ENCODE data around the gene LPP.
"Not testable (repeated sequence)": the region's sequence is repeated elsewhere in the genome, so short reads cannot be mapped to it uniquely, and the experiment has no call there.

LPP gene

DNA sequence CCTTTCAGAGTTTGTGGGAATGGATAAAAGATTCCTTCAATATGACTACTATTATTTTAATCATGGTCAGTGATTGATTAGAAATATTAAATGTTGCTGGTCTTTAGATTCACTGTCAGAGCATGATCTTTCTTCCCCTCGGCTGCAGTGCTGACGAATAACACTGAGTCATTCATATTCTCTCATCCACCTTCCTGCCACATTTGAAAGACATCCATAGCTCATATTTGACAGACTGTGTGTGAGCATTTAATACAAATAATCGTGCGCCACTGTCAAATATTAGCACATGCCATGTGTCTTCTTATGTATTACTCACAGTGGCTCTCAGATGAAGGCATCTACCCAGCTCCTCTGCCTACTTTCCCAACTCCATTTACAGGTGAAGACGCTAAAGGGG, 541.3 kb downstream of the LPP start:
- TF ChIP-seq, protein P1, sequence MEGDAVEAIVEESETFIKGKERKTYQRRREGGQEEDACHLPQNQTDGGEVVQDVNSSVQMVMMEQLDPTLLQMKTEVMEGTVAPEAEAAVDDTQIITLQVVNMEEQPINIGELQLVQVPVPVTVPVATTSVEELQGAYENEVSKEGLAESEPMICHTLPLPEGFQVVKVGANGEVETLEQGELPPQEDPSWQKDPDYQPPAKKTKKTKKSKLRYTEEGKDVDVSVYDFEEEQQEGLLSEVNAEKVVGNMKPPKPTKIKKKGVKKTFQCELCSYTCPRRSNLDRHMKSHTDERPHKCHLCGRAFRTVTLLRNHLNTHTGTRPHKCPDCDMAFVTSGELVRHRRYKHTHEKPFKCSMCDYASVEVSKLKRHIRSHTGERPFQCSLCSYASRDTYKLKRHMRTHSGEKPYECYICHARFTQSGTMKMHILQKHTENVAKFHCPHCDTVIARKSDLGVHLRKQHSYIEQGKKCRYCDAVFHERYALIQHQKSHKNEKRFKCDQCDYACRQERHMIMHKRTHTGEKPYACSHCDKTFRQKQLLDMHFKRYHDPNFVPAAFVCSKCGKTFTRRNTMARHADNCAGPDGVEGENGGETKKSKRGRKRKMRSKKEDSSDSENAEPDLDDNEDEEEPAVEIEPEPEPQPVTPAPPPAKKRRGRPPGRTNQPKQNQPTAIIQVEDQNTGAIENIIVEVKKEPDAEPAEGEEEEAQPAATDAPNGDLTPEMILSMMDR (IDR thresholded peaks at IDR 0.05): no peak
- no peak for TF ChIP-seq ZFX (IDR thresholded peaks at IDR 0.05; ENCODE audit: borderline replicate concordance)
- H3K27ac ChIP-seq: no peak overlapping the region

DNA sequence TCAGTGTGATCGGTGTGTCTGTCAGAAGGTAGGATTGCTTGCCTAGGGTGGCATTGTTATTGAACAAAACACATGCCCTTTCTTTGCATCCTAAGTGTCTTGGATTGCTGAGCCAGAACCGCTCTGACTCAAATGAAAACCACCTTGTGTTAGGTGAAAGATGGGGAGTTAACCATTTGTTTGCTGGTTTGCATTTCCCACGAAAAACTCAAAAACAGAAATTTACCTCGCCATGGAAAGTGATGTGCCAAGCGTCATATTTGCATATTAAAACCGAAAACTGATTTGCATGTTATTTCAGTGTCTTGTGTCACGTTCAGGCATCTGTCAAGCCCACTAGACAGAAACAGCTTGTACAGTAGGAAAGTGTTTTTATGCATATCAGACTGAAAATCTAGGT, 543.2 kb downstream of the LPP start:
- no peak overlapping the region for H3K27ac ChIP-seq
- TF ChIP-seq, protein P1 (IDR thresholded peaks at IDR 0.05): no peak
- no peak for TF ChIP-seq ZFX (IDR thresholded peaks at IDR 0.05; ENCODE audit: borderline replicate concordance)

DNA sequence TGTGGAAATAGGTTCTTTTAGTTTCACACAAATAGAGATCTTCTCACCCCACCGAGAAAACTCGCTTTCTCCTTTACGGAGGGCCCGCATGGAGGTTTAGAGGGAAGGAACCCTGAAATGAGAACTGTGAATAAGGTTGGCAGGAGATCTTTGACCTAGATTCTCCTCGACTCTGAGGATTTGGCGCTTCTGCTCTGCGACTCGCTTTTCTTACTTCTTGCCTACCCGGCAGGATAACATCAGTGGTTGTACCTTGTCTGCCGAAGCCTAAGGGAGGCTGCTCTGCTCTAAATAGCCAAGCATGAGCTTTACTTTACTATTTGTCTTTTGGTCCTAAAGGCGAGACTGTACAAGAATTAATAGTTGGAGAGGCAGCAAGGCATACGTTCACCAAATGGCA, 544.5 kb downstream of the LPP start:
- TF ChIP-seq, protein P1 (IDR thresholded peaks at IDR 0.05): no peak
- no peak for TF ChIP-seq ZFX (IDR thresholded peaks at IDR 0.05; ENCODE audit: borderline replicate concordance)
- no peak overlapping the region for H3K27ac ChIP-seq

DNA sequence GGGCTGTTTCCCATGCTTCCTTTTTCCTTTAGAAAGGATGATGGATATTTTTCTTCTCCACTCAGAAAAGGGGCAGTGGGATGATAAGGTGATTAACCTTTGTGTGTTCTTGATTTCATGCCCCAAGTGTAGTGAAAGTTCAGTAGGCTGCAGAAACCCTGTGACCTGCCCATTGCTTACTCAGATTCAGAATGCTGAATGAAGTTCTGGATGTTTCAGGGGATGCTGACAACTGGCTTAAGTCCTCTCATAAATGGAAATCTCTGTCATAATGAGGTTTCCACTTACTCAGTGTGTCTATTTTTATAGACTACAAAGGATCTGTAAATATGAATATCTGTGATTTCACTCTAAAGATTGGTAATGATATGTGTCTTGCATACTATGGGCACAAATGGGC, 546.5 kb downstream of the LPP start:
- H3K27ac ChIP-seq: no peak overlapping the region
- TF ChIP-seq ZFX (IDR thresholded peaks at IDR 0.05; ENCODE audit: borderline replicate concordance): no peak
- TF ChIP-seq, protein P1 (IDR thresholded peaks at IDR 0.05): no peak

DNA sequence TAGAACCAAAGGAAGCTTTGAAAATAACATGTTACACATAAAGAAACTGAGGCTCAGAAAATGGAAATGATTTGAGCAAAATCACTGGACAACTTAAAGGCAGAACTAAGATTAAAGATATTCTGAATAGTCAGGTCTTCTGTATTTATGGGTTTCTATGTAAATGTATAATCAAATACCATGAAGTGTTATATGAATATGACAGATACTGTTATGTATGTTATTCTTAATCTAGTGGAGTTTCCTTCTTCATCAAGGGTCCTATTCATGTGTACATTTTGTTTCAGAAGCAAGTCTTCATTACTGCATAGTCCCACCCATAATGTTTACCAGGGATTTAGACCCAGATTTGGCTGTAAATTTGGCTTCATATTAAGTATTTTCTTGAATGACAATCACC, 547.0 kb downstream of the LPP start:
- no peak overlapping the region for H3K27ac ChIP-seq
- TF ChIP-seq, protein P1 (IDR thresholded peaks at IDR 0.05): no peak
- TF ChIP-seq ZFX (IDR thresholded peaks at IDR 0.05; ENCODE audit: borderline replicate concordance): no peak

DNA sequence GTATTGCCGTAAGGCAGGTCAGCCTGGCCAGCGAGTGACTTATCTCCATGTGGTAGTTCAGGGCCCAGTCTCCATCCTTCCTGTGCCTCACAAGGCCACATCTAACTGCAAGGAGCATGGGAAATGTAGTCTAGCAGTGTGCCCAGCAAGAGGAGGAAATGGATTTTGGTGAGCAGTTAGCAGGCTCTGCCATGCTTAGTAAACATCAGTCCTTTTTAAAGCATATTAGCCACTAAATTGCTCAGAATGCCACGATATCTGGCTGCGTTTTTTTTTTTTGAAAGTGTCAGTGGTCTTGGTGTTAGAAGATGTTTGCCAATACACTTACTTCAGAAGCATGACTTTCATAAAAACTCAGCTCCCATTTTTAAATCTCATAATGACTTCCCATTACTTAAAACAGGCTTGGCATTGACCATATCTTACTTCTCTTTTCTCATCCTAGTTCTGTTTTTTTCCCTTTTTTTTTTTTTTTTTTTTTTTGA, 547.6 kb downstream of the LPP start:
- TF ChIP-seq, protein P1 (IDR thresholded peaks at IDR 0.05): no peak
- no peak for TF ChIP-seq ZFX (IDR thresholded peaks at IDR 0.05; ENCODE audit: borderline replicate concordance)
- H3K27ac ChIP-seq: no peak overlapping the region

DNA sequence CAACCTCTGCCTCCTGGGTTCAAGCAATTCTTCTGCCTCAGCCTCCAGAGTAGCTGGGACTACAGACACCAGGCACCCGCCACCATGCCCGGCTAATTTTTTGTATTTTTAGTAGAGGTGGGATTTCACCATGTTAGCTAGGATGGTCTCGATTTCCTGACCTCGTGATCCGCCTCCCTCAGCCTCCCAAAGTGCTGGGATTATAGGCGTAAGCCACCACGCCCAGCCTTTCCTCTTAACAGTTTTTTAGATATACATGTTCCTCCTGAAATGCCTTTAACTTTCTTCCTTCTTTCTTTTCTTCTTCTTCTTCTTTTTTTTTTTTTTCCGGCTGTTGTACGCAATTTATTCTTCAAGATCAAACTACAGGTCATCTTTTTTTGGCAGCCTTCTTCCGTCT, 548.1 kb downstream of the LPP start:
- H3K27ac ChIP-seq: not testable (repeated sequence)

DNA sequence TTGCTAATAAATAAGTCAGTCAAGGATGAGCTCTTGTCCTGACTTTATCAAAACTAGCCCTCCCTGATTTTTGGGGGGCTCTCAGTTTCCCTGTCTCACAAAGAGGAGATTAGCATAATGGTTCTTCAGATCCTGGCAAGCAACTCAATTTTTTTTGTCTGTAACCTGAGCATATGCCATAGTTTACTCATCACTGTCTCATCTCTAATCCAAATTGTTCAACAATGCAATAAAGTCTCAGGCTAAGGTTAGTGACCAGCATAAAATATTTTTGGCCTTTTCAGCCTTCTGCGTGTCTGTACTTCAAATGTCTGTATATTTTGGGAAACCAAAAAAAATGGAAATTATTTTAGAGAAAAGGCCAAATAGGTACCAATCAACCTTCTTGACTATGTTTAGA, 552.2 kb downstream of the LPP start:
- no peak overlapping the region for H3K27ac ChIP-seq
- TF ChIP-seq ZFX (IDR thresholded peaks at IDR 0.05; ENCODE audit: borderline replicate concordance): no peak

Data from 22Rv1 (cell line).